ENCODE measurements around the gene CLDN8.
A peak's percentile ranks its signal among the peaks of the same experiment; 100 is the strongest.

The CLDN8 gene

GRCh38 chr21:30200000-30200399 lies 15.9 kb downstream of the CLDN8 start:
- no peak for DNase-seq

DNA sequence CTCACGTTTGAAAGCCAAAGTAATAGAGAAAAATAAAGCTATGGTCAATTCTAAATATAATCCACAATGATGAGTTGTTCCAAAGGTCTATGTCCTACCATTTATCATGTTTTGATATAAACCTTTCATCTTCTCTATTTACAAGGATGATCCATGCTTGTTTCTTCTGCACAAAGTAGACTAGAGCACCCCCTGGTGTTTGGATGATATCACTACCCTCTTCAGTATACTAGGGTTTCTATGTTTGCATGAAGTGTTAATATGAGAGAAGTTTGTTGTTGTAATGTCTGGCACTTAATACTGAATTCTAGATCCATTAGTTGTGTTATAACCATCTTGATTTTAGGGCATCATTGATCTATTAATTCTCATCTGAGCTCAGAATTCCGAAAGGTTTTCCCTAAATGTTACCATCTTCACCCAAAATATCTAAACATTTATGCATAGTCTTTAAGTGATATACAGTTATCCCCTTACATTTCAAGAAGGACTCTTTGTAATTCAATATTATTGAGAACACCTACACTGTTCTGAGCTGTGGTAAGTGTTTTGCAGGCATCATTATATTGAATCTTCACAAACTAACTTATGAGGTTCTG lies 21.1 kb downstream of the CLDN8 start:
- DNase-seq: peak in 2 of 3 experiments; percentile 43 to 86

GRCh38 chr21:30193201-30193600 lies 22.7 kb downstream of the CLDN8 start:
- no peak for DNase-seq

- no peak for DNase-seq
Measured at GRCh38 chr21:30190554-30190953, 25.3 kb downstream of the CLDN8 start.

GRCh38 chr21:30189773-30190172 lies 26.1 kb downstream of the CLDN8 start:
- DNase-seq: peak in 2 of 3 experiments; percentile 42 to 80

GRCh38 chr21:30186242-30186641 lies 29.7 kb downstream of the CLDN8 start:
- DNase-seq: no peak

DNA sequence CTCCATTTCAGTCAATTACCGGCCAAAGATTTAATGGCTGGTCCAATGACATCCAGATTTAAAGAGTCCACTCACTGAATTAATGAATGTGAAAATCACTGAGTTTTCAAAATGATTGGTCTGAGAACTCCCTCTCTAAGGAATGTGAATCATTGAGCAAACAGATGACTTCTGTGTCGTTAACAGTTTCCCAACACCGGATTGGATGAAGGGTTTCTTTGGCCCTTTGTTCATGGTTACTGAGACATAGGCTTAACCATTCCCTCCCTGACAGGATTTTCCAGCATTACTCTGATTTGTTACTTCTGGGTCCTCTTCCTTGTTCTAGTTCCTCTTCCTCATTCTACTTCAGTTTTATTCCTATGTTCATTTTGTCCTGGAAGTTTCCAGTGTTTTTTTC lies 47.8 kb downstream of the CLDN8 start:
- DNase-seq: no peak

- no peak for DNase-seq
Measured at GRCh38 chr21:30166705-30167104, 49.2 kb downstream of the CLDN8 start, which contains the start of gene CLDN17. Gene CLDN17 (minus strand): TSS chr21:30166805. CDS start chr21:30166617, 188 bp downstream.

DNA sequence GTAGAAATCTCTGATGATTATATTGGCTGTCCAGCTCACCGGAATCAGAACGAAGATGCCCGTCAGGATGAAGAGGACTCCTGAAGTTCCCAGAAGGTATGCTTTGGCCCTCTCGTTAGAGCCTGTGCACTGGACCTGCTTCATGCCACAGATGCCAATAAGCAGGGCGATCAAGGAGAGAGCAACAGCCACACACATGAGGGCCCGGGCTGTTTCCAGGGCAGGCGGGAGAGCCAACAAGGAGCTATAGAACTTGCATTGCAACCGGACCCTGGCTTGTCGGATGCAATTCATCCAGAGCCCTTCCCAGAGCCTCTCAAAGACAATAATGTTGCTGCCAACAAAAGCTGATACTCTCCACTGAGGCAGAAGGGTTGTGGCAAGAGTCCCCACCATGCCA lies 49.7 kb downstream of the CLDN8 start:
- DNase-seq: no peak

GRCh38 chr21:30164796-30165195 lies 51.1 kb downstream of the CLDN8 start:
- DNase-seq: no peak
